Keratinocyte (primary cell): ENCODE results near the gene B9D2. TPM values are rescaled to one million over a fixed set of nuclear protein-coding genes. Genes with fewer than 3 reads are reported as not detected.

ENCODE experiments used
- DNase-seq: peaks from one replicate; pipeline ENCODE4 v3.0.0-alpha.2; 2011; ENCODE audit warnings: low read depth, missing footprints, low spot score
- FAIRE-seq: peaks from 2 replicates; lab custom pipeline; 2011; peaks lifted over from hg19 to GRCh38; lab: Jason Lieb, UNC
- H2AFZ ChIP-seq: 2 replicates; pipeline ENCODE4 v1.6.0; 2012; ENCODE audit warnings: low read length, control low read depth, inconsistent platforms; ENCODE audit not compliant: control insufficient read depth
- H3K27ac ChIP-seq: 2 replicates; pipeline ENCODE4 v1.5.1; 2011; ENCODE audit warnings: low read length; ENCODE audit not compliant: control insufficient read depth, insufficient read depth
- H3K27me3 ChIP-seq: 3 replicates; pipeline ENCODE4 v1.6.0; 2011; ENCODE audit warnings: low read length; ENCODE audit not compliant: control insufficient read depth, insufficient read depth; ENCODE audit errors: extremely low read depth
- H3K36me3 ChIP-seq, 2 experiments: 2 replicates in 1 of 2; 3 replicates in 1 of 2; pipeline ENCODE4 v1.5.1; 2011; ENCODE audit warnings: low read length in 2 of 2, mild to moderate bottlenecking in 1 of 2; ENCODE audit not compliant: control insufficient read depth in 2 of 2, insufficient read depth in 2 of 2; ENCODE audit errors: extremely low read depth in 1 of 2
- H3K4me1 ChIP-seq: 3 replicates; pipeline ENCODE4 v1.5.1; 2011; ENCODE audit warnings: low read length; ENCODE audit not compliant: control insufficient read depth, insufficient read depth; ENCODE audit errors: extremely low read depth
- H3K4me2 ChIP-seq: 3 replicates; pipeline ENCODE4 v1.6.0; 2011; ENCODE audit warnings: low read depth, low read length; ENCODE audit not compliant: control insufficient read depth, insufficient read depth; ENCODE audit errors: extremely low read depth
- H3K4me3 ChIP-seq, 3 experiments: fragments of 200-600 bp in 1 of 3; sonication (generic) in 1 of 3; 2 replicates in 2 of 3; 3 replicates in 1 of 3; pipeline ENCODE4 v1.5.1; 2011 to 2016; ENCODE audit warnings: low read length in 3 of 3, mild to moderate bottlenecking in 3 of 3, control low read depth in 2 of 3, inconsistent platforms in 1 of 3, low read depth in 1 of 3, mixed read lengths in 1 of 3, mixed run types in 1 of 3, moderate library complexity in 1 of 3; ENCODE audit not compliant: control insufficient read depth in 2 of 3, insufficient read depth in 2 of 3; ENCODE audit errors: extremely low read depth in 1 of 3
- H3K79me2 ChIP-seq: 2 replicates; pipeline ENCODE4 v1.6.0; 2012; ENCODE audit warnings: low read length; ENCODE audit not compliant: control insufficient read depth, insufficient read depth
- H3K9ac ChIP-seq: 3 replicates; pipeline ENCODE4 v1.6.0; 2011; ENCODE audit warnings: low read length; ENCODE audit not compliant: control insufficient read depth, insufficient read depth; ENCODE audit errors: extremely low read depth
- H3K9me1 ChIP-seq: 3 replicates; pipeline ENCODE4 v1.6.0; 2011; ENCODE audit warnings: low read length; ENCODE audit not compliant: control insufficient read depth, insufficient read depth; ENCODE audit errors: extremely low read depth
- H3K9me3 ChIP-seq: 2 replicates; pipeline ENCODE4 v1.5.1; 2012; ENCODE audit warnings: low read depth, low read length; ENCODE audit not compliant: control insufficient read depth
- H4K20me1 ChIP-seq: 3 replicates; pipeline ENCODE4 v1.6.0; 2011; ENCODE audit warnings: low read length; ENCODE audit not compliant: control insufficient read depth, insufficient read depth; ENCODE audit errors: extremely low read depth
- EZH2 ChIP-seq: IDR thresholded peaks from one replicate; pipeline ENCODE4 v1.6.1; 2012; ENCODE audit warnings: inconsistent platforms, mild to moderate bottlenecking, low read length, moderate library complexity
- dilution Hi-C: fragments of 300-500 bp; cut with MboI; formaldehyde crosslinking; loops from one replicate; pipeline ENCODE4 v1.7.0; 2020; ENCODE audit warnings: low sequenced_read_pairs; ENCODE audit not compliant: extremely low pct_ligation_motif_present
- polyA plus RNA-seq, 5 experiments: library from polyadenylated mRNA; depleted of rRNA in 3 of 5; stranded (reverse) in 3 of 5; stranded (forward) in 1 of 5; unstranded in 1 of 5; fragments of >200 nt; gene quantifications; 1 replicate in 1 of 5; 2 replicates in 3 of 5; 3 replicates in 1 of 5; pipeline versions ENCODE4 v1.2.1 to v1.2.3, GENCODE V29; 2011 to 2012; ENCODE audit warnings: missing spikeins in 2 of 5, low read depth in 1 of 5, low replicate concordance in 1 of 5
- TF ChIP-seq, protein P1 (sequence below), 3 experiments: IDR thresholded peaks in 1 of 3; conservative IDR thresholded peaks in 1 of 3; optimal IDR thresholded peaks in 1 of 3; 2 replicates in 2 of 3; 3 replicates in 1 of 3; pipeline versions ENCODE3 to v1.5.1; 2011; ENCODE audit warnings: low read length in 3 of 3, mild to moderate bottlenecking in 3 of 3, moderate library complexity in 2 of 3, control low read depth in 1 of 3, inconsistent platforms in 1 of 3; ENCODE audit not compliant: insufficient read depth in 2 of 3; ENCODE audit errors: extremely low read depth in 1 of 3

B9D2 gene
- polyA plus RNA-seq, 1 donor (not counting 4 experiments of a cell fraction or from before 2014, with no cell fraction given), result 2.8 TPM

DNA sequence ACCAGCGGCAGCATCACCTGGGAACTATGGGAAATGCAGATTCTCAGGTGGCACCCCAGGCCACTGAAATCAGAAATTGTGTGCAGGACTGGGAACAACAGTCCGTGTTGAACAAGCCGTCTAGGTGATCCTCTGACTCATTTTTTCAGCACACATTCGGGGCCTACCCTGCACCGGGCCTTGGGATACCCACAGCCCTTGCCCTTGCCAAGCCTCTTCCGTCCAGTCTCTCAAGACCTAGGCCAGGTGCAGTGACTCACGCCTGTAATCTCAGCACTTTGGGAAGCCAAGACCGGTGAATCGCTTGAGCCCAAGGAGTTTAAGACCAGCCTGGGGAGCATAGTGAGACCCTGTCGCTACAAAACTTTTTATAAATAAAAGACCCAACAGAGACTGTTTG lies 28.5 kb downstream of the B9D2 start:
- H3K79me2 ChIP-seq, result no peaks in the 10 kb centered on the region
- dilution Hi-C loops, result no loop called here
- no peak overlapping the region for H3K4me2 ChIP-seq
- no peak overlapping the region for H3K27ac ChIP-seq
- H3K36me3 ChIP-seq, result peaks cover 2 to 23% of the 10 kb centered on the region in 2 experiments
- no peaks in the 10 kb centered on the region for H3K4me1 ChIP-seq
- H3K4me3 ChIP-seq, result no peak overlapping the region
- FAIRE-seq, result no peak
- H4K20me1 ChIP-seq, result peaks cover 2% of the 10 kb centered on the region
- no peak for DNase-seq
- no peak overlapping the region for H2AFZ ChIP-seq
- no peak for TF ChIP-seq EZH2
- TF ChIP-seq, protein P1, sequence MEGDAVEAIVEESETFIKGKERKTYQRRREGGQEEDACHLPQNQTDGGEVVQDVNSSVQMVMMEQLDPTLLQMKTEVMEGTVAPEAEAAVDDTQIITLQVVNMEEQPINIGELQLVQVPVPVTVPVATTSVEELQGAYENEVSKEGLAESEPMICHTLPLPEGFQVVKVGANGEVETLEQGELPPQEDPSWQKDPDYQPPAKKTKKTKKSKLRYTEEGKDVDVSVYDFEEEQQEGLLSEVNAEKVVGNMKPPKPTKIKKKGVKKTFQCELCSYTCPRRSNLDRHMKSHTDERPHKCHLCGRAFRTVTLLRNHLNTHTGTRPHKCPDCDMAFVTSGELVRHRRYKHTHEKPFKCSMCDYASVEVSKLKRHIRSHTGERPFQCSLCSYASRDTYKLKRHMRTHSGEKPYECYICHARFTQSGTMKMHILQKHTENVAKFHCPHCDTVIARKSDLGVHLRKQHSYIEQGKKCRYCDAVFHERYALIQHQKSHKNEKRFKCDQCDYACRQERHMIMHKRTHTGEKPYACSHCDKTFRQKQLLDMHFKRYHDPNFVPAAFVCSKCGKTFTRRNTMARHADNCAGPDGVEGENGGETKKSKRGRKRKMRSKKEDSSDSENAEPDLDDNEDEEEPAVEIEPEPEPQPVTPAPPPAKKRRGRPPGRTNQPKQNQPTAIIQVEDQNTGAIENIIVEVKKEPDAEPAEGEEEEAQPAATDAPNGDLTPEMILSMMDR (optimal IDR thresholded peaks at IDR 0.05 in 1 of 3, IDR thresholded peaks at IDR 0.05 in 1 of 3, conservative IDR thresholded peaks at IDR 0.05 in 1 of 3; ENCODE audit: extremely low read depth in 1 of 3, insufficient read depth in 2 of 3, low read length in 3 of 3), result no peak
- no peaks in the 10 kb centered on the region for H3K27me3 ChIP-seq
- H3K9me1 ChIP-seq, result no peaks in the 10 kb centered on the region
- no peaks in the 10 kb centered on the region for H3K9me3 ChIP-seq
- H3K9ac ChIP-seq, result no peak overlapping the region

DNA sequence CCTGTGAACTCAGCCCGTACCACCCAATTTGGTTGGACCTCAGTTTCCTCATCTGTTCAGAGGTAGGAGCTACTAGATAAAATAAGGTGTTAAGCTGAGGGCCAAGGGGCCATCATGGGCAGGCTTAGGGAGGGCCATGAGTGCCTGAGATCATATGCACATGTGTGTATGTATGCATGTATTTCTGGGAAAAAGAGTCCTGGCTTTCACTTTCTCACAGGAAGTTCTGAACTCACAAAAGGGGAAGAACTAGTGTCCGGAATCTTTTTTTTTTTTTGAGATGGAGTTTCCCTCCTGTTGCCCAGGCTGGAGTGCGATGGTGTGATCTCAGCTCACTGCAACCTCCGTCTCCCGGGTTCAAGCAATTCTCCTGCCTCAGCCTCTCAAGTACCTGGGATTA lies 29.2 kb downstream of the B9D2 start:
- H3K36me3 ChIP-seq, result peaks cover 6 to 19% of the 10 kb centered on the region in 2 experiments
- H3K4me2 ChIP-seq, result no peak overlapping the region
- H3K27ac ChIP-seq, result no peak overlapping the region
- DNase-seq (no peak), FAIRE-seq (no peak)
- H4K20me1 ChIP-seq, result peaks cover 3% of the 10 kb centered on the region
- no peaks in the 10 kb centered on the region for H3K9me1 ChIP-seq
- no peak overlapping the region for H2AFZ ChIP-seq
- dilution Hi-C loops, result no loop called here
- TF ChIP-seq EZH2, result no peak
- TF ChIP-seq, protein P1 (optimal IDR thresholded peaks at IDR 0.05 in 1 of 3, IDR thresholded peaks at IDR 0.05 in 1 of 3, conservative IDR thresholded peaks at IDR 0.05 in 1 of 3; ENCODE audit: extremely low read depth in 1 of 3, insufficient read depth in 2 of 3, low read length in 3 of 3), result no peak
- no peaks in the 10 kb centered on the region for H3K4me1 ChIP-seq
- H3K4me3 ChIP-seq, result no peak overlapping the region
- no peaks in the 10 kb centered on the region for H3K27me3 ChIP-seq
- no peaks in the 10 kb centered on the region for H3K79me2 ChIP-seq
- no peaks in the 10 kb centered on the region for H3K9me3 ChIP-seq
- no peak overlapping the region for H3K9ac ChIP-seq
